KMS-11 (cell line): ENCODE results near the gene ZNF385B.
"Not testable (repeated sequence)": the region's sequence is repeated elsewhere in the genome, so short reads cannot be mapped to it uniquely, and the experiment has no call there.

ENCODE experiments used
- H2AFZ ChIP-seq: fragments of 200-600 bp; sonication (generic); 2 replicates; pipeline ENCODE4 v1.6.1; 2016; ENCODE audit warnings: antibody characterized with exemption, mixed run types, low read depth
- H3K27ac ChIP-seq: fragments of 200-600 bp; sonication (generic); 2 replicates; pipeline ENCODE4 v1.6.1; 2016; ENCODE audit warnings: mild to moderate bottlenecking, mixed run types
- H3K27me3 ChIP-seq: fragments of 200-600 bp; sonication (generic); 2 replicates; pipeline ENCODE4 v1.6.1; 2017; ENCODE audit warnings: mild to moderate bottlenecking, low read depth, mixed run types, moderate library complexity; ENCODE audit not compliant: insufficient read depth
- H3K36me3 ChIP-seq: fragments of 200-600 bp; sonication (generic); 2 replicates; pipeline ENCODE4 v1.6.1; 2017; ENCODE audit warnings: mild to moderate bottlenecking, mixed run types; ENCODE audit not compliant: insufficient read depth
- H3K4me1 ChIP-seq: fragments of 200-600 bp; sonication (generic); 2 replicates; pipeline ENCODE4 v1.6.1; 2016; ENCODE audit warnings: mild to moderate bottlenecking, low read depth, mixed run types; ENCODE audit not compliant: poor library complexity, severe bottlenecking
- H3K4me2 ChIP-seq: fragments of 200-600 bp; sonication (generic); 2 replicates; pipeline ENCODE4 v1.7.0; 2016; ENCODE audit warnings: mild to moderate bottlenecking, mixed run types
- H3K4me3 ChIP-seq: fragments of 200-600 bp; sonication (generic); IDR thresholded peaks from 2 replicates; pipeline ENCODE4 v1.6.1; 2017; ENCODE audit warnings: low read depth, low read length, mixed read lengths; ENCODE audit not compliant: insufficient read depth
- H3K79me2 ChIP-seq: fragments of 200-600 bp; sonication (generic); 2 replicates; pipeline ENCODE4 v1.6.1; 2016; ENCODE audit warnings: low read depth, mixed run types; ENCODE audit not compliant: insufficient read depth
- H3K9ac ChIP-seq: fragments of 200-600 bp; sonication (generic); 2 replicates; pipeline ENCODE4 v1.6.1; 2016; ENCODE audit warnings: mild to moderate bottlenecking, mixed run types
- H4K20me1 ChIP-seq: fragments of 200-600 bp; sonication (generic); 2 replicates; pipeline ENCODE4 v1.6.1; 2016; ENCODE audit warnings: mild to moderate bottlenecking, mixed run types; ENCODE audit not compliant: insufficient read depth
- TF ChIP-seq, protein P1 (sequence below): fragments of 200-600 bp; sonication (generic); conservative IDR thresholded peaks from 2 replicates; pipeline ENCODE4 v1.6.1; 2017; ENCODE audit warnings: low read depth, mild to moderate bottlenecking, antibody characterized with exemption, low read length, moderate library complexity, mixed read lengths

The ZNF385B gene

GRCh38 chr2:179890666-179891065 is 29.3 kb upstream of the ZNF385B start:
- H2AFZ ChIP-seq: no peak overlapping the region
- TF ChIP-seq, protein P1, sequence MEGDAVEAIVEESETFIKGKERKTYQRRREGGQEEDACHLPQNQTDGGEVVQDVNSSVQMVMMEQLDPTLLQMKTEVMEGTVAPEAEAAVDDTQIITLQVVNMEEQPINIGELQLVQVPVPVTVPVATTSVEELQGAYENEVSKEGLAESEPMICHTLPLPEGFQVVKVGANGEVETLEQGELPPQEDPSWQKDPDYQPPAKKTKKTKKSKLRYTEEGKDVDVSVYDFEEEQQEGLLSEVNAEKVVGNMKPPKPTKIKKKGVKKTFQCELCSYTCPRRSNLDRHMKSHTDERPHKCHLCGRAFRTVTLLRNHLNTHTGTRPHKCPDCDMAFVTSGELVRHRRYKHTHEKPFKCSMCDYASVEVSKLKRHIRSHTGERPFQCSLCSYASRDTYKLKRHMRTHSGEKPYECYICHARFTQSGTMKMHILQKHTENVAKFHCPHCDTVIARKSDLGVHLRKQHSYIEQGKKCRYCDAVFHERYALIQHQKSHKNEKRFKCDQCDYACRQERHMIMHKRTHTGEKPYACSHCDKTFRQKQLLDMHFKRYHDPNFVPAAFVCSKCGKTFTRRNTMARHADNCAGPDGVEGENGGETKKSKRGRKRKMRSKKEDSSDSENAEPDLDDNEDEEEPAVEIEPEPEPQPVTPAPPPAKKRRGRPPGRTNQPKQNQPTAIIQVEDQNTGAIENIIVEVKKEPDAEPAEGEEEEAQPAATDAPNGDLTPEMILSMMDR: no peak
- H3K27me3 ChIP-seq: no peaks in the 10 kb centered on the region
- no peak overlapping the region for H3K4me2 ChIP-seq
- H3K9ac ChIP-seq: no peak overlapping the region
- H3K79me2 ChIP-seq: no peaks in the 10 kb centered on the region
- no peaks in the 10 kb centered on the region for H3K4me1 ChIP-seq
- H4K20me1 ChIP-seq: no peaks in the 10 kb centered on the region
- H3K36me3 ChIP-seq: no peaks in the 10 kb centered on the region
- H3K27ac ChIP-seq: no peak overlapping the region
- H3K4me3 ChIP-seq: no peak overlapping the region

DNA sequence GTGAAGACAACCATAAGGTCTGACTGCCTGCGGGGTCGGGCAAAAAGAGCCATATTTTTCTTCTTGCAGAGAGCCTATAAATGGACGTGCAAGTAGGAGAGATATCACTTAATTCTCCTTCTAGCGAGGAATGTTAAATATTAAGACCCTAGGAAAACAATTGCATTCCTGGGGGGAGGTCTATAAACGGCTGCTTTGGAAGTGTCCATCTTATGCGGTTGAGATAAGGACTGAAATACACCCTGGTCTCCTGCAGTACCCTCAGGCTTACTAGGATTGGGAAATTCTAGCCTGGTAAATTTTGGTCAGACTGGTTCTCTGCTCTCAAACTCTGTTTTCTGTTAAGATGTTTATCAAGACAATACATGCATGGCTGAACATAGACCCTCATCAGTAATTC is 27.2 kb upstream of the ZNF385B start:
- not testable (repeated sequence) for H2AFZ ChIP-seq, H3K36me3 ChIP-seq, H3K9ac ChIP-seq, H3K4me2 ChIP-seq, H3K79me2 ChIP-seq, H3K4me3 ChIP-seq, H4K20me1 ChIP-seq, H3K27me3 ChIP-seq, H3K27ac ChIP-seq, H3K4me1 ChIP-seq

DNA sequence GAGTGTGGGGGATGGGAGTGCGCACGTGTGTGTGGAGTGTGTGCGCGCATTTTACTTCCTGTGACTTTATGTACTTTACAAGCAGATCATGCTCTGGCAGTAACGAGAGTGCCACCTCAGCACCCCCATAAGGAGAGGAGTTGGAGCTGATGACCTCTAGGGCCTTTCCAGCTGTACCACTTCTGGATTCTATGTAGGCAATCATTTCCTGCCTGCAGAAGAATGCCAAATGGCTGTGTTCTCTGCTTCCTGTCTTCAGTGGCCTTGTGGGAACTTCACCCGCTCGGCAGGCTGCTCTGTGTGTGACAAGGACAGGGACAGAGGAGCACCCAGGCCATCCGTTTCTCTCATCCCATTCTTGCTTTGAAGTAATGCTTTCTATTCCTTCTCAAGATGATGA is 22.8 kb upstream of the ZNF385B start:
- Histone ChIP-seq H3K9ac (no peak overlapping the region), H3K27me3 (no peaks in the 10 kb centered on the region), H3K4me2 (no peak overlapping the region), H2AFZ (no peak overlapping the region), H4K20me1 (no peaks in the 10 kb centered on the region), H3K79me2 (no peaks in the 10 kb centered on the region), H3K4me3 (no peak overlapping the region), H3K36me3 (no peaks in the 10 kb centered on the region), H3K4me1 (no peaks in the 10 kb centered on the region), H3K27ac (no peak overlapping the region)
- TF ChIP-seq, protein P1: no peak

GRCh38 chr2:179882851-179883806 is 21.7 kb upstream of the ZNF385B start:
- H3K36me3 ChIP-seq: no peaks in the 10 kb centered on the region
- no peak overlapping the region for H3K4me3 ChIP-seq
- H3K79me2 ChIP-seq: no peaks in the 10 kb centered on the region
- H3K4me1 ChIP-seq: no peaks in the 10 kb centered on the region
- H3K9ac ChIP-seq: no peak overlapping the region
- TF ChIP-seq, protein P1: no peak
- no peaks in the 10 kb centered on the region for H4K20me1 ChIP-seq
- H3K27me3 ChIP-seq: no peaks in the 10 kb centered on the region
- H3K27ac ChIP-seq: no peak overlapping the region
- H3K4me2 ChIP-seq: no peak overlapping the region
- no peak overlapping the region for H2AFZ ChIP-seq
